Testis (tissue), 2 donors: Measurements from ENCODE around the gene LRRC4C.

Source experiments
- POLR2A ChIP-seq: fragments of 450-650 bp; IDR thresholded peaks from one replicate; pipeline ENCODE4 v1.6.1; 2017; ENCODE audit warnings: antibody characterized with exemption, mild to moderate bottlenecking, moderate library complexity
- TF ChIP-seq, protein P1 (sequence below), 3 experiments: fragments of 450-650 bp in 2 of 3; fragments of 200-600 bp in 1 of 3; sonication (generic) in 1 of 3; IDR thresholded peaks; one replicate each; pipeline ENCODE4 v1.5.1; 2016 to 2019; ENCODE audit warnings: antibody characterized with exemption in 3 of 3, mild to moderate bottlenecking in 2 of 3, moderate library complexity in 1 of 3

DNA sequence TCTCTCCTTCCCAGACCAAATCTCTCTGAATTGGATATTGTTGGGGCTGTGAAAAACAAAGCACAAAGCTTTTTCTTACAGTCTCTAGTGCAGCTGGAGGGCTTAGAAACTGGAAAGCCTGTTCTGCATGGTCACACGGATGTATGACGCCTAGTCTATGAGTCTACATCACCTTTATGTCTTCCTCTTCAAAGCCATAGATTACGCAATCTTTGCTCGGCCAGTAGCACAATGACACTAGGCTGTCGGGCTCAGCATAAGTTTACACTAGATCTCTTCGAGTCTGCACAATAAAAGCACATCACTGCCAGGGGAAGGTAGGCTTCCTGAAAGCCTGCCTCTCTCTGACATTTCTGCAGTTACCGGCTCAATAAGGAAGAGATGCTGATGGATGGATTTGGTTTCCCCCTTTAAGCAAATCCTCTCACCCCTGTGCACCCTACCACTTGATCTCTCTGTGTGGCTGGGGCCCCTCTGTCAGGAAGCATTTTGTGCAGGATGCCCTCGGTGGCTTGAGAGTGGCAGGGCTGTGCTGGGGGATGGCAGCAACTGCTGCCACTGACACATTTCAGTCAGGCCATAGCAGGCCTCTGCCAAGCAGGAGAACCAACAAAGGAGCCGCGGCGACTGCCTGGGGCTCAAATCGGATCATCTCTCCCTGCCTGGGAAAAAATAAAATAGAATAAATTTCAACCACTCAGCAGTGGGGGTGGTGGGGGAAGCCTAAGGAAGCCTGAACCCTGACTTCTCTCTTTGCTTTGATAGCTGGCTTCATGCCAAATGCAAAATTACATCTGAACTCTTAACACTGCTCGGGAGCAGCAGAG is 1272.8 kb downstream of the LRRC4C start:
- TF ChIP-seq, protein P1, sequence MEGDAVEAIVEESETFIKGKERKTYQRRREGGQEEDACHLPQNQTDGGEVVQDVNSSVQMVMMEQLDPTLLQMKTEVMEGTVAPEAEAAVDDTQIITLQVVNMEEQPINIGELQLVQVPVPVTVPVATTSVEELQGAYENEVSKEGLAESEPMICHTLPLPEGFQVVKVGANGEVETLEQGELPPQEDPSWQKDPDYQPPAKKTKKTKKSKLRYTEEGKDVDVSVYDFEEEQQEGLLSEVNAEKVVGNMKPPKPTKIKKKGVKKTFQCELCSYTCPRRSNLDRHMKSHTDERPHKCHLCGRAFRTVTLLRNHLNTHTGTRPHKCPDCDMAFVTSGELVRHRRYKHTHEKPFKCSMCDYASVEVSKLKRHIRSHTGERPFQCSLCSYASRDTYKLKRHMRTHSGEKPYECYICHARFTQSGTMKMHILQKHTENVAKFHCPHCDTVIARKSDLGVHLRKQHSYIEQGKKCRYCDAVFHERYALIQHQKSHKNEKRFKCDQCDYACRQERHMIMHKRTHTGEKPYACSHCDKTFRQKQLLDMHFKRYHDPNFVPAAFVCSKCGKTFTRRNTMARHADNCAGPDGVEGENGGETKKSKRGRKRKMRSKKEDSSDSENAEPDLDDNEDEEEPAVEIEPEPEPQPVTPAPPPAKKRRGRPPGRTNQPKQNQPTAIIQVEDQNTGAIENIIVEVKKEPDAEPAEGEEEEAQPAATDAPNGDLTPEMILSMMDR (IDR thresholded peaks at IDR 0.05) = no peak
- no peak for TF ChIP-seq POLR2A
